Fibroblast of villous mesenchyme (primary cell): Measurements from ENCODE around the gene ZBTB11. TPM values are rescaled to one million over a fixed set of nuclear protein-coding genes. Genes with fewer than 3 reads are reported as not detected.

Experiments used
- DNase-seq: peaks from one replicate; pipeline ENCODE4 v3.0.0-alpha.2; 2010; ENCODE audit warnings: low read depth
- H3K4me3 ChIP-seq: 2 replicates; pipeline ENCODE4 v1.5.1; 2011; ENCODE audit warnings: low read depth, mild to moderate bottlenecking, low read length
- total RNA-seq: library from RNA; depleted of rRNA; stranded (reverse); fragments of >200 nt; gene quantifications from 2 replicates; pipeline ENCODE4 v1.2.3, GENCODE V29; 2012
- TF ChIP-seq, protein P1 (sequence below): IDR thresholded peaks from 2 replicates; pipeline ENCODE4 v1.5.1; 2012; ENCODE audit warnings: low read depth, mild to moderate bottlenecking, low read length; ENCODE audit not compliant: insufficient read depth

Gene ZBTB11
- total RNA-seq, 1 donor = 33.2 TPM

GRCh38 chr3:101665357-101665756 is 11.6 kb downstream of the ZBTB11 start:
- no peak for DNase-seq
- no peak overlapping the region for H3K4me3 ChIP-seq
- TF ChIP-seq, protein P1, sequence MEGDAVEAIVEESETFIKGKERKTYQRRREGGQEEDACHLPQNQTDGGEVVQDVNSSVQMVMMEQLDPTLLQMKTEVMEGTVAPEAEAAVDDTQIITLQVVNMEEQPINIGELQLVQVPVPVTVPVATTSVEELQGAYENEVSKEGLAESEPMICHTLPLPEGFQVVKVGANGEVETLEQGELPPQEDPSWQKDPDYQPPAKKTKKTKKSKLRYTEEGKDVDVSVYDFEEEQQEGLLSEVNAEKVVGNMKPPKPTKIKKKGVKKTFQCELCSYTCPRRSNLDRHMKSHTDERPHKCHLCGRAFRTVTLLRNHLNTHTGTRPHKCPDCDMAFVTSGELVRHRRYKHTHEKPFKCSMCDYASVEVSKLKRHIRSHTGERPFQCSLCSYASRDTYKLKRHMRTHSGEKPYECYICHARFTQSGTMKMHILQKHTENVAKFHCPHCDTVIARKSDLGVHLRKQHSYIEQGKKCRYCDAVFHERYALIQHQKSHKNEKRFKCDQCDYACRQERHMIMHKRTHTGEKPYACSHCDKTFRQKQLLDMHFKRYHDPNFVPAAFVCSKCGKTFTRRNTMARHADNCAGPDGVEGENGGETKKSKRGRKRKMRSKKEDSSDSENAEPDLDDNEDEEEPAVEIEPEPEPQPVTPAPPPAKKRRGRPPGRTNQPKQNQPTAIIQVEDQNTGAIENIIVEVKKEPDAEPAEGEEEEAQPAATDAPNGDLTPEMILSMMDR = no peak

- H3K4me3 ChIP-seq = no peak overlapping the region
- no peak for DNase-seq
- TF ChIP-seq, protein P1 = no peak
These were observed 16.2 kb downstream of the ZBTB11 start for GRCh38 chr3:101660714-101661113.

GRCh38 chr3:101656651-101657050 is 20.3 kb downstream of the ZBTB11 start:
- no peak for DNase-seq
- no peak overlapping the region for H3K4me3 ChIP-seq
- TF ChIP-seq, protein P1 = no peak

- no peak overlapping the region for H3K4me3 ChIP-seq
- peak; percentile 47 for DNase-seq
- TF ChIP-seq, protein P1 = no peak
These were observed 30.2 kb downstream of the ZBTB11 start for GRCh38 chr3:101646726-101647125.

GRCh38 chr3:101643861-101644613 is 32.9 kb downstream of the ZBTB11 start:
- TF ChIP-seq, protein P1 = no peak
- DNase-seq = peak; percentile 91
- no peak overlapping the region for H3K4me3 ChIP-seq

GRCh38 chr3:101643009-101643844 is 33.7 kb downstream of the ZBTB11 start:
- DNase-seq = no peak
- TF ChIP-seq, protein P1 = no peak
- no peak overlapping the region for H3K4me3 ChIP-seq
